Karpas-422 (cell line): ENCODE measurements around the gene TUBGCP6. TPM values are rescaled to one million over a fixed set of nuclear protein-coding genes. Genes with fewer than 3 reads are reported as not detected.
A peak's percentile ranks its signal among the peaks of the same experiment; 100 is the strongest.

Source experiments
- DNase-seq: peaks from one replicate; pipeline ENCODE4 v3.0.0-alpha.2; 2015
- H2AFZ ChIP-seq: fragments of 200-600 bp; sonication (generic); 2 replicates; pipeline ENCODE4 v1.6.1; 2014; ENCODE audit warnings: antibody characterized with exemption, low read length, mixed read lengths
- H3K27ac ChIP-seq: fragments of 200-600 bp; sonication (generic); 2 replicates; pipeline ENCODE4 v1.5.1; 2014; ENCODE audit warnings: mild to moderate bottlenecking, low read length, moderate library complexity
- H3K27me3 ChIP-seq: fragments of 200-600 bp; sonication (generic); 2 replicates; pipeline ENCODE4 v1.6.1; 2014; ENCODE audit warnings: low read length, mixed read lengths
- H3K36me3 ChIP-seq: fragments of 200-600 bp; sonication (generic); 2 replicates; pipeline ENCODE4 v1.6.1; 2014; ENCODE audit warnings: low read length, mixed read lengths; ENCODE audit not compliant: insufficient read depth
- H3K4me1 ChIP-seq: fragments of 200-600 bp; sonication (generic); 2 replicates; pipeline ENCODE4 v1.6.1; 2014; ENCODE audit warnings: mild to moderate bottlenecking, low read length, mixed read lengths
- H3K4me2 ChIP-seq: fragments of 200-600 bp; sonication (generic); 2 replicates; pipeline ENCODE4 v1.6.1; 2014; ENCODE audit warnings: low read length, low read depth, mild to moderate bottlenecking; ENCODE audit not compliant: poor library complexity, severe bottlenecking
- H3K4me3 ChIP-seq: fragments of 200-600 bp; sonication (generic); 2 replicates; pipeline ENCODE4 v1.5.1; 2014; ENCODE audit warnings: mild to moderate bottlenecking, antibody characterized with exemption, low read length, mixed read lengths
- H3K79me2 ChIP-seq: fragments of 200-600 bp; sonication (generic); 2 replicates; pipeline ENCODE4 v1.6.1; 2014; ENCODE audit warnings: mild to moderate bottlenecking, low read length, mixed read lengths
- H3K9ac ChIP-seq: fragments of 200-600 bp; sonication (generic); 2 replicates; pipeline ENCODE4 v1.6.0; 2014; ENCODE audit warnings: low read length
- H3K9me2 ChIP-seq: fragments of 200-600 bp; sonication (generic), shearing (Covaris generic); replicated peaks from 2 replicates; pipeline ENCODE4 v1.6.0; 2014; ENCODE audit warnings: mild to moderate bottlenecking, low read length, moderate library complexity; ENCODE audit not compliant: insufficient read depth
- H3K9me3 ChIP-seq: fragments of 300-700, 200-600 bp; sonication (generic); 2 replicates; pipeline ENCODE4 v1.6.1; 2014; ENCODE audit warnings: low read length, mixed read lengths
- H4K20me1 ChIP-seq: fragments of 200-600 bp; sonication (generic); 2 replicates; pipeline ENCODE4 v1.6.1; 2014; ENCODE audit warnings: mild to moderate bottlenecking, antibody characterized with exemption, low read length, low read depth; ENCODE audit not compliant: insufficient read depth
- total RNA-seq: library from RNA; depleted of rRNA; stranded (reverse); fragments of >200 nt; shearing (Covaris generic); gene quantifications from 2 replicates; pipeline ENCODE4 v1.2.3, GENCODE V29; 2014; ENCODE audit warnings: low replicate concordance; rRNA removed

Gene TUBGCP6
- 16.9 and 32.5 TPM in 2 replicates for total RNA-seq

DNA sequence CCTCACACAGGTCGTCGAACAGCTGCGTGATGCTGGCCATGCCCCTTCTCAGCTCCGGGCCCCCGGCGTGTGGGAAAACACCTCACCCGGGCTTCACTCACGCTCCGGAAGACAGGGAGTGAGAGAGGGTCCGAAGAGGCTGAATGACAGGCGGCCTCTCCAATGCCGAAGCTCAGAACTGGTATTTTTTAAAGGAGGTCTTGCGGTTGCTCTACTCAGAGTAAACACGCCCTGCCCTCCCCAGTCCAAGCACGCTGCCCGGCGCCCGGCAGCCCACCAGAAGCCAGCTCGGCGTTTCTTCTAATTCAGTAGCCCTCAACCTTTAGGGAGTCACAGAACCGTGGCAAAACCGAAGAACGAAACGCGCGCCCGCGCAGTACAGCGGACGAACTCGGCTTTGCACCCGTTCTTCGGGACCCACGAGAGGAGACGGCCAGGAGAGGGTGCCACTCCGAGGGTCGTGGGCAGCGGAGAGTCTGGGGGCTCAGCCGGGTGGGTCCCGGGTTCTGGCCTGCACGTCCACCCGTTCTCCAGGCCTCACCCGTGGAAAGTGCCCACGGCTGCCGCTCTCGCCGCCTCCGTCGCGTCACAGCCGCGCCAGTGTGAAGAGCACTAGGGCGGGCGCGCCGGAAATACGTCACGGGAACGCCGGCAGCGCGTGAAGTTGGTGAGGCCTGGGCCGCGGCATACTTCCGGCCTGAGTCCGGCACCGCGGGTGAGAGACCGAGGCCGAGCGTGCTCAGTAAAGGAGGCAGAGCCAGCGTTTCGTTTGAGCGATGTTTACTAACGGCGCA is at the start of gene TUBGCP6:
TUBGCP6 (minus strand) TSS at position 604 of the 794 bp plus-strand sequence; CDS start at position 40, 564 bp downstream.
- no peaks in the 10 kb centered on the region for H3K9me2 ChIP-seq
- no peak within 1 kb of the TSS; the same call in 1 of the 2 replicates for H2AFZ ChIP-seq
- peak within 1 kb of the TSS; percentile 72 for H3K9ac ChIP-seq
- DNase-seq = peak; percentile 97
- peak within 1 kb of the TSS; percentile 70 for H3K27ac ChIP-seq
- H3K36me3 ChIP-seq = peaks cover 16% of the 10 kb centered on the region; the same call in 1 of the 2 replicates
- peak within 1 kb of the TSS; percentile 92 for H3K4me2 ChIP-seq
- H3K27me3 ChIP-seq = no peaks in the 10 kb centered on the region
- H4K20me1 ChIP-seq = peaks cover 30% of the 10 kb centered on the region; the same call in 1 of the 2 replicates
- peak within 1 kb of the TSS; percentile 71 for H3K4me3 ChIP-seq
- H3K4me1 ChIP-seq = peaks cover 67% of the 10 kb centered on the region
- H3K79me2 ChIP-seq = peaks cover 67% of the 10 kb centered on the region
- no peaks in the 10 kb centered on the region for H3K9me3 ChIP-seq

GRCh38 chr22:50294319-50294656 is 49.5 kb upstream of the TUBGCP6 start:
- Histone ChIP-seq H3K27me3 (no peaks in the 10 kb centered on the region), H3K4me1 (peaks cover 33% of the 10 kb centered on the region)

GRCh38 chr22:50293441-50294318 is 48.9 kb upstream of the TUBGCP6 start:
- no peaks in the 10 kb centered on the region for H3K27me3 ChIP-seq
- H3K36me3 ChIP-seq = no peaks in the 10 kb centered on the region
- H3K4me1 ChIP-seq = peaks cover 33% of the 10 kb centered on the region
- H3K9me3 ChIP-seq = no peaks in the 10 kb centered on the region
- H3K9ac ChIP-seq = peak overlapping the region; percentile 24; the same call in 1 of the 2 replicates
- H3K9me2 ChIP-seq = no peaks in the 10 kb centered on the region
- no peak overlapping the region for H3K4me3 ChIP-seq
- H3K79me2 ChIP-seq = no peaks in the 10 kb centered on the region
- H4K20me1 ChIP-seq = peaks cover 30% of the 10 kb centered on the region; the same call in 1 of the 2 replicates
- no peak overlapping the region for H3K27ac ChIP-seq
- H2AFZ ChIP-seq = no peak overlapping the region
- peak; percentile 77 for DNase-seq
- peak overlapping the region; percentile 41 for H3K4me2 ChIP-seq

More at GRCh38 chr22:50294319-50294656, 49.5 kb upstream of the TUBGCP6 start:
- H3K4me3 ChIP-seq = no peak overlapping the region
- H3K9me3 ChIP-seq = no peaks in the 10 kb centered on the region
- H3K27ac ChIP-seq = no peak overlapping the region
- no peak for DNase-seq
- H2AFZ ChIP-seq = no peak overlapping the region
- no peaks in the 10 kb centered on the region for H3K79me2 ChIP-seq
- H4K20me1 ChIP-seq = peaks cover 30% of the 10 kb centered on the region; the same call in 1 of the 2 replicates
- peak overlapping the region; percentile 41 for H3K4me2 ChIP-seq
- H3K36me3 ChIP-seq = no peaks in the 10 kb centered on the region
- H3K9ac ChIP-seq = peak overlapping the region; percentile 24; the same call in 1 of the 2 replicates
- no peaks in the 10 kb centered on the region for H3K9me2 ChIP-seq

DNA sequence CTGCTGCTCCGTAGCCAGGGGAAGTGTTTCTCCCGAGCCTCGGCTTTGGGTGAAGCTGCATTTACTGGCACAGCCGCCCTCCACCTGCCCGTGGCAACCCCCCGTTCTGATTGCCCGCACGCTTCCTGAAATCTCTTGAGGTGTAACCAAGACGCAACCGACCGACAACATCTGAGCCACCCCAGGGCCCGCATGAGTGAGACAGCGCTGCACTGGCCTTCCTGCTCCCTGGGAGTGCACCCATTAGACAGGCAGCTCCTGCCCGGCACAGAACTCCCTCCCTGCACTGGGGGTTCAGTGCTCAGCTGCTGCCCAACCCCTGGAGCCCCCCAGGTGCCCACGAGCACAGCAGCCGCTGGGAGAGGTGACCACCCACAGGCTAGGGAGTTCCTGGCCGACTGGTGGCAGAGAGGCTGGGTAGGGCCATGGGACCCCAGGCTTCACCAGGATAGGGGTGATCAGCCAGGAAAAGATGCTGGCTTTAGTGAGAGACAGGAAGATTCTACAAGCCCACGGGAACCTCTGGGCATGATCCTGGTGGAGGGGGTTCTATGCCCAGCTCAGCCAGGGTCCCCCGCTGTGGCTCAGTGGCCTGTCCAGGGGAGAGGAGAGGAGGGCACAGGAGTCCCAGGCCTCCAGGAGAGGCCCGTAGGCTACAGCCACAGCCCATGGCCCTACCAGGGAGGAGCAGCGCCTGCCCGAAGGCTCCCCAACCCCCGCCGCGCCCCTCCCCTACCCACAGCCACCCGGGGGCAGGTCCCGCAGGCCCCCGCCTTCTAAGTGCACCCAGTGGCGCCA is 48.0 kb upstream of the TUBGCP6 start:
- DNase-seq = peak; percentile 74
- no peaks in the 10 kb centered on the region for H3K36me3 ChIP-seq
- H3K4me1 ChIP-seq = peaks cover 33% of the 10 kb centered on the region
- H3K9me3 ChIP-seq = no peaks in the 10 kb centered on the region
- H4K20me1 ChIP-seq = peaks cover 27% of the 10 kb centered on the region; the same call in 1 of the 2 replicates
- no peaks in the 10 kb centered on the region for H3K27me3 ChIP-seq
- H2AFZ ChIP-seq = no peak overlapping the region
- no peaks in the 10 kb centered on the region for H3K79me2 ChIP-seq
- H3K9me2 ChIP-seq = no peaks in the 10 kb centered on the region
- no peak overlapping the region for H3K4me3 ChIP-seq
- H3K4me2 ChIP-seq = peak overlapping the region; percentile 20
- no peak overlapping the region for H3K27ac ChIP-seq
- H3K9ac ChIP-seq = no peak overlapping the region

GRCh38 chr22:50289942-50290630 is 45.3 kb upstream of the TUBGCP6 start:
- Histone ChIP-seq H3K4me2 (no peak overlapping the region), H3K9ac (no peak overlapping the region), H4K20me1 (peaks cover 27% of the 10 kb centered on the region; the same call in 1 of the 2 replicates), H3K9me2 (no peaks in the 10 kb centered on the region), H3K9me3 (no peaks in the 10 kb centered on the region), H3K4me3 (no peak overlapping the region), H3K4me1 (peaks cover 30% of the 10 kb centered on the region), H2AFZ (no peak overlapping the region), H3K79me2 (no peaks in the 10 kb centered on the region), H3K36me3 (no peaks in the 10 kb centered on the region), H3K27me3 (no peaks in the 10 kb centered on the region), H3K27ac (no peak overlapping the region)
- no peak for DNase-seq

GRCh38 chr22:50289151-50289941 is 44.5 kb upstream of the TUBGCP6 start:
- Histone ChIP-seq H3K4me2 (no peak overlapping the region), H3K4me1 (peaks cover 29% of the 10 kb centered on the region), H3K9me3 (no peaks in the 10 kb centered on the region), H3K27ac (no peak overlapping the region), H3K9me2 (no peaks in the 10 kb centered on the region), H3K36me3 (no peaks in the 10 kb centered on the region), H3K9ac (no peak overlapping the region), H3K27me3 (no peaks in the 10 kb centered on the region), H4K20me1 (peaks cover 20% of the 10 kb centered on the region; the same call in 1 of the 2 replicates), H3K4me3 (no peak overlapping the region), H2AFZ (no peak overlapping the region), H3K79me2 (no peaks in the 10 kb centered on the region)
- DNase-seq = no peak

DNA sequence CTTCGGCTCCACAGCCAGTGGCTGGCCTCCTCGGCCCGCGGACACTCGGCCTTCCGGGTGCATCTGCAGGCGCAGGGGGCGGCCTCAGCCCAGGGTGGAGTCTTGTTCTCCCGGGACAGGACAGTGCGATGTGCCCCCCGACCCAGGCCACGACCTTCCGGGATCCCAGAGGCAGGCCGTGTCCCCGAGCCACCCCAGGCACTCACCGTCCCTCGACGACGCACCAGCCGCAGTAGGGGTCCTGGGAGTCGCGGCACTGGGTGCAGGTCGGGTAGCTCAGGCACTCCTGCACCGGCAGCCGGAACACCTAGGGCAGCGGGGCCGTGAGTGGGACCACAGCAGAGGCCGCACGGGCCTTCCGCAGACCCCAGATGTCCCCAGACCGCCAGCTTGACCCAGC is 42.9 kb upstream of the TUBGCP6 start:
- peaks cover 14% of the 10 kb centered on the region; the same call in 1 of the 2 replicates for H4K20me1 ChIP-seq
- no peaks in the 10 kb centered on the region for H3K79me2 ChIP-seq
- H3K9me3 ChIP-seq = no peaks in the 10 kb centered on the region

More for the DNA sequence above, 42.9 kb upstream of the TUBGCP6 start:
- no peak overlapping the region for H3K4me2 ChIP-seq
- H3K9ac ChIP-seq = no peak overlapping the region
- DNase-seq = no peak
- H2AFZ ChIP-seq = no peak overlapping the region
- no peaks in the 10 kb centered on the region for H3K9me2 ChIP-seq
- H3K27me3 ChIP-seq = no peaks in the 10 kb centered on the region
- peaks cover 12% of the 10 kb centered on the region for H3K4me1 ChIP-seq
- no peak overlapping the region for H3K4me3 ChIP-seq
- no peak overlapping the region for H3K27ac ChIP-seq
- H3K36me3 ChIP-seq = no peaks in the 10 kb centered on the region
